Fibroblast of lung (primary cell): ENCODE results near the gene COL15A1. TPM values are rescaled to one million over a fixed set of nuclear protein-coding genes. Genes with fewer than 3 reads are reported as not detected.

Source experiments
- DNase-seq, 2 donors: peaks; one replicate each; pipeline versions ENCODE4 v3.0.0 to v3.0.0-alpha.2; 2010; ENCODE audit warnings: low read depth in 2 of 2
- H2AFZ ChIP-seq: 2 replicates; pipeline ENCODE4 v1.5.1; 2012; ENCODE audit warnings: low read length, control low read depth, inconsistent platforms
- H3K27ac ChIP-seq: 2 replicates; pipeline ENCODE4 v1.5.1; 2011; ENCODE audit warnings: low read length, control low read depth; ENCODE audit not compliant: insufficient read depth
- H3K27me3 ChIP-seq: 2 replicates; pipeline ENCODE4 v1.5.1; 2011; ENCODE audit warnings: mild to moderate bottlenecking, low read length; ENCODE audit not compliant: control insufficient read depth, insufficient read depth
- H3K36me3 ChIP-seq: 2 replicates; pipeline ENCODE4 v1.5.1; 2011; ENCODE audit warnings: low read length; ENCODE audit not compliant: control insufficient read depth, insufficient read depth
- H3K4me1 ChIP-seq: 2 replicates; pipeline ENCODE4 v1.5.1; 2011; ENCODE audit warnings: low read length; ENCODE audit not compliant: control insufficient read depth, insufficient read depth; ENCODE audit errors: extremely low read depth
- H3K4me2 ChIP-seq: 2 replicates; pipeline ENCODE4 v1.5.1; 2011; ENCODE audit warnings: low read length, control low read depth; ENCODE audit not compliant: insufficient read depth; ENCODE audit errors: extremely low read depth
- H3K4me3 ChIP-seq, 4 experiments: fragments of 200-600 bp in 1 of 4; sonication (generic) in 1 of 4; replicated peaks in 1 of 4; 2 replicates each; pipeline ENCODE4 v1.5.1; 2011 to 2016; ENCODE audit warnings: low read length in 4 of 4, low read depth in 3 of 4, mild to moderate bottlenecking in 3 of 4, control low read depth in 2 of 4, inconsistent platforms in 1 of 4, mixed read lengths in 1 of 4; ENCODE audit not compliant: insufficient read depth in 1 of 4; ENCODE audit errors: control extremely low read depth in 1 of 4
- H3K79me2 ChIP-seq: 2 replicates; pipeline ENCODE4 v1.5.1; 2012; ENCODE audit warnings: mild to moderate bottlenecking, low read length, inconsistent platforms; ENCODE audit not compliant: control insufficient read depth, insufficient read depth
- H3K9ac ChIP-seq: 2 replicates; pipeline ENCODE4 v1.5.1; 2011; ENCODE audit warnings: mild to moderate bottlenecking, low read length, control low read depth; ENCODE audit not compliant: insufficient read depth
- H3K9me3 ChIP-seq: 2 replicates; pipeline ENCODE4 v1.5.1; 2012; ENCODE audit warnings: low read depth, low read length; ENCODE audit not compliant: control insufficient read depth, insufficient read depth
- H4K20me1 ChIP-seq: 2 replicates; pipeline ENCODE4 v1.5.1; 2011; ENCODE audit warnings: low read length; ENCODE audit not compliant: control insufficient read depth, insufficient read depth; ENCODE audit errors: extremely low read depth
- EZH2 ChIP-seq: IDR thresholded peaks from 2 replicates; pipeline ENCODE4 v1.5.1; 2012; ENCODE audit warnings: low read length, control low read depth, mild to moderate bottlenecking; ENCODE audit errors: missing control alignments
- polyA plus RNA-seq, 2 donors: library from polyadenylated mRNA; depleted of rRNA in 1 of 2; stranded (reverse) in 1 of 2; unstranded in 1 of 2; fragments of >200 nt; gene quantifications; 2 replicates each; pipeline ENCODE4 v1.2.1, GENCODE V29; 2011 to 2012; ENCODE audit warnings: missing spikeins in 1 of 2
- total RNA-seq: library from RNA; depleted of rRNA; stranded (reverse); fragments of >200 nt; gene quantifications from 2 replicates; pipeline ENCODE4 v1.2.1, GENCODE V29; 2014
- TF ChIP-seq, protein P1 (sequence below), 2 donors: IDR thresholded peaks in 1 of 2; conservative IDR thresholded peaks in 1 of 2; 1 replicate in 1 of 2; 2 replicates in 1 of 2; pipeline ENCODE4 v1.5.1; 2011 to 2012; ENCODE audit warnings: low read length in 2 of 2, control low read depth in 1 of 2, inconsistent platforms in 1 of 2, low read depth in 1 of 2, mild to moderate bottlenecking in 1 of 2

The COL15A1 gene
- total and polyA plus RNA-seq, 2 donors (not counting 1 experiment from before 2014, with no cell fraction given), result 13.3 to 41.0 TPM

DNA sequence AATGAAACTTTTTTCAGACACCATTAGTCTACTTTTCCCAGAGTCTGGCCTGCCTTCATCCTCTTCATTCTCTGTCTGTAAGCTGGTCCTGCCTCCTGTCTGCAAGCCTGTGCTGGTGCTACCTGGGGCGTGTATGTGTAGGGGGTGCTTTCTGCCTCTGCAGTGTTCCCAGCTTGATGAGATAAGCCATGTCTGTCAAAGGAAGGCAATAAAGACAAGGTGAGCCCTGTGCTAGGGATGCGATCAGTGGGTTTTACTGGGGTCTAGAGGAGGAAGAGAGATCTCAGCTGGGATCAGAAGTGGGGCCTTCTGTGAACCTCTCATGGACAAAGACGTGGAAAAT, 83.2 kb downstream of the COL15A1 start:
- Histone ChIP-seq H3K4me2 (no peak overlapping the region), H3K27ac (no peak overlapping the region), H3K4me3 (no peak overlapping the region), H3K27me3 (no peaks in the 10 kb centered on the region), H3K9me3 (no peaks in the 10 kb centered on the region), H3K4me1 (peaks cover 14% of the 10 kb centered on the region), H2AFZ (no peak overlapping the region), H4K20me1 (no peaks in the 10 kb centered on the region), H3K36me3 (no peaks in the 10 kb centered on the region), H3K9ac (no peak overlapping the region), H3K79me2 (no peaks in the 10 kb centered on the region)
- no peak for DNase-seq
- TF ChIP-seq, protein P1, sequence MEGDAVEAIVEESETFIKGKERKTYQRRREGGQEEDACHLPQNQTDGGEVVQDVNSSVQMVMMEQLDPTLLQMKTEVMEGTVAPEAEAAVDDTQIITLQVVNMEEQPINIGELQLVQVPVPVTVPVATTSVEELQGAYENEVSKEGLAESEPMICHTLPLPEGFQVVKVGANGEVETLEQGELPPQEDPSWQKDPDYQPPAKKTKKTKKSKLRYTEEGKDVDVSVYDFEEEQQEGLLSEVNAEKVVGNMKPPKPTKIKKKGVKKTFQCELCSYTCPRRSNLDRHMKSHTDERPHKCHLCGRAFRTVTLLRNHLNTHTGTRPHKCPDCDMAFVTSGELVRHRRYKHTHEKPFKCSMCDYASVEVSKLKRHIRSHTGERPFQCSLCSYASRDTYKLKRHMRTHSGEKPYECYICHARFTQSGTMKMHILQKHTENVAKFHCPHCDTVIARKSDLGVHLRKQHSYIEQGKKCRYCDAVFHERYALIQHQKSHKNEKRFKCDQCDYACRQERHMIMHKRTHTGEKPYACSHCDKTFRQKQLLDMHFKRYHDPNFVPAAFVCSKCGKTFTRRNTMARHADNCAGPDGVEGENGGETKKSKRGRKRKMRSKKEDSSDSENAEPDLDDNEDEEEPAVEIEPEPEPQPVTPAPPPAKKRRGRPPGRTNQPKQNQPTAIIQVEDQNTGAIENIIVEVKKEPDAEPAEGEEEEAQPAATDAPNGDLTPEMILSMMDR (conservative IDR thresholded peaks at IDR 0.05 in 1 of 2, IDR thresholded peaks at IDR 0.05 in 1 of 2; ENCODE audit: low read depth in 1 of 2, low read length in 2 of 2), result no peak
- TF ChIP-seq EZH2, result no peak

DNA sequence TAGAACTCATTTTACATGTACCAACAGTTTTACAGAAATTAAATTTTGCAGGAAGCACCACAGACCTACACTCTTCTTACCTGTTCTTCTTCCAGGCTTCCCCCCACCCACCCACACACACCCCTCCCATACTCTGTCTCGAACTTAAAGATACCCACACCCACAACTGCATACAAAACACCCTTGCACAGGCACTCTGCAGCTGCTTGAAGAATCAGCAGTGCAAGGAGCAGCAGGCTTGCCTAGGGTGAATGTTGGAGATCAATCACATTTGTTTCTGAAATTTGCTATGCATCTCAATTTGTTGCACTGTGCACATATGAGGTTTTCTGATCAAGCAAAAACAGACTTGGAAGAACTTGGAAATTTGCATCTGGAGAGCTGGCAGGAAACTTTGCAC, 83.7 kb downstream of the COL15A1 start:
- peaks cover 14% of the 10 kb centered on the region for H3K4me1 ChIP-seq
- no peak overlapping the region for H3K4me3 ChIP-seq
- H3K27me3 ChIP-seq, result no peaks in the 10 kb centered on the region
- H2AFZ ChIP-seq, result no peak overlapping the region
- no peaks in the 10 kb centered on the region for H3K9me3 ChIP-seq
- no peaks in the 10 kb centered on the region for H4K20me1 ChIP-seq
- H3K79me2 ChIP-seq, result no peaks in the 10 kb centered on the region
- H3K4me2 ChIP-seq, result no peak overlapping the region
- TF ChIP-seq, protein P1 (conservative IDR thresholded peaks at IDR 0.05 in 1 of 2, IDR thresholded peaks at IDR 0.05 in 1 of 2; ENCODE audit: low read depth in 1 of 2, low read length in 2 of 2), result no peak
- TF ChIP-seq EZH2, result no peak
- DNase-seq, result no peak
- no peak overlapping the region for H3K27ac ChIP-seq
- no peaks in the 10 kb centered on the region for H3K36me3 ChIP-seq
- H3K9ac ChIP-seq, result no peak overlapping the region

DNA sequence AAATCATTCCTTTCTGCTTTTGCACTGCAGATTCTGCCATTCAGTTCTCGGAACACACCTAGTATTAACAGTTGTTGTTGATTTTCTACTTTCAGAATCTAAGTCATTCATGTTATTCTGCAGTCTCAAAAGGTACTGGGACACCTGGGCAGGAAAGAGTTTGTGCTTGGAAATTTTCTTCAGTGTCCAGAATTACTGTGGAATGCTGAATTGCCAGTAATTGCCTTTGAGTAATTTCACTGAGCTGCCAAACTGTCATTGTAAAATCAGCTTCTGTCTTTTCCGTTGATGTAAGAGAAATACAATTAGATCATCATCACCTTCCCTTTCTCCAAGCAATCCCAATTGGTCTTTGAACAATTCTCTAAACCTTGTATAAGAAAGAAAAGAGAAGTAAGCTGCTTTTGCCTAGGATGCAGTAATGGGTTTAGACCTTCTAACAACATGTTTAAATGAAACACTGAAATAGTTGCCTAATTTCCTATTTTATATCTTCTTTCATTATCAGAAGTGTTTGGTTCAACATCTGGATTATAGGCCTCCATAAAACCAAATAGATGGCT, 85.5 kb downstream of the COL15A1 start:
- no peak overlapping the region for H2AFZ ChIP-seq
- H3K4me2 ChIP-seq, result no peak overlapping the region
- H3K27ac ChIP-seq, result peak overlapping the region; percentile 88
- no peak for DNase-seq
- H3K4me3 ChIP-seq, result no peak overlapping the region
- no peaks in the 10 kb centered on the region for H3K79me2 ChIP-seq
- no peaks in the 10 kb centered on the region for H3K9me3 ChIP-seq
- H4K20me1 ChIP-seq, result no peaks in the 10 kb centered on the region
- H3K4me1 ChIP-seq, result peaks cover 14% of the 10 kb centered on the region
- no peaks in the 10 kb centered on the region for H3K36me3 ChIP-seq
- no peak for TF ChIP-seq EZH2
- TF ChIP-seq, protein P1 (conservative IDR thresholded peaks at IDR 0.05 in 1 of 2, IDR thresholded peaks at IDR 0.05 in 1 of 2; ENCODE audit: low read depth in 1 of 2, low read length in 2 of 2), result no peak
- no peak overlapping the region for H3K9ac ChIP-seq
- H3K27me3 ChIP-seq, result no peaks in the 10 kb centered on the region
